GM18526 (cell line): Measurements from ENCODE around the gene ANKRD55.

ENCODE experiments used
- POLR2A ChIP-seq: IDR thresholded peaks from 3 replicates; pipeline ENCODE4 v1.6.1; 2011; ENCODE audit not compliant: insufficient read length; ENCODE audit errors: extremely low read depth

Gene ANKRD55

GRCh38 chr5:56211298-56211865 is 21.7 kb downstream of the ANKRD55 start:
- no peak for TF ChIP-seq POLR2A

DNA sequence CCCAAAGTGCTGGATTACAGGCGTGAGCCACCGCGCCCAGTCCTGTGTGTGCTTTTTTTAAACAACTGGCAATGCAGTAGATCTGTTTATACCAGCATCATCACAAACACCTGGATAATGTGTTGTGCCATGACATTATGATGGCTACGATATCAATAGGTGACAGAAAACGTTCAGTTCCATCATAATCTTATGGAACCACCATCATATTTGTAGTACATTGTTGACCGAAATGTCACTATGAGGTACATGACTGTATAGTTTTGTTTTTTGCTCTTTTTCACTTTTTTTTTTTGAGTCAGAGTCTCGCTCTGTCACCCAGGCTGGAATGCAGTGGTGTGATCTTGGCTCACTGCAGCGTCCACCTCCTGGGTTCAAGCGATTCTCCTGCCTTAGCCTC is 24.4 kb downstream of the ANKRD55 start:
- TF ChIP-seq POLR2A, result no peak

DNA sequence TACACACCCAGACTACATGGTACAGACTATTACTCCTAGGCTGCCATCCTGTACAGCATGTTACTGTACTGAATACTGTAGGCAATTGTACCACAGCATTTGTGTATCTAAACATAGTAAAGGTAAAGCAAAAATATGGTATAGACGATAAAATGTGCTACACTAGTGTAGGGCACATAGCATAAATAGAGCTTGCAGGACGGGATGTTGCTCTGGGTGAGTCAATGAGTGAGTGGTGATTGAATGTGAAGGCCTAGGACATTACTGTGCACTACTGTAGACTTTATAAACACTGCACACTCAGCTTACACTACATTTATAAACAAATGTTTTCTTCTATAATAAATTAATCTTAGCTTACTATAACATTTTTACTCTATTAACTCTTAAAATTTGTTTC is 25.6 kb downstream of the ANKRD55 start:
- no peak for TF ChIP-seq POLR2A

DNA sequence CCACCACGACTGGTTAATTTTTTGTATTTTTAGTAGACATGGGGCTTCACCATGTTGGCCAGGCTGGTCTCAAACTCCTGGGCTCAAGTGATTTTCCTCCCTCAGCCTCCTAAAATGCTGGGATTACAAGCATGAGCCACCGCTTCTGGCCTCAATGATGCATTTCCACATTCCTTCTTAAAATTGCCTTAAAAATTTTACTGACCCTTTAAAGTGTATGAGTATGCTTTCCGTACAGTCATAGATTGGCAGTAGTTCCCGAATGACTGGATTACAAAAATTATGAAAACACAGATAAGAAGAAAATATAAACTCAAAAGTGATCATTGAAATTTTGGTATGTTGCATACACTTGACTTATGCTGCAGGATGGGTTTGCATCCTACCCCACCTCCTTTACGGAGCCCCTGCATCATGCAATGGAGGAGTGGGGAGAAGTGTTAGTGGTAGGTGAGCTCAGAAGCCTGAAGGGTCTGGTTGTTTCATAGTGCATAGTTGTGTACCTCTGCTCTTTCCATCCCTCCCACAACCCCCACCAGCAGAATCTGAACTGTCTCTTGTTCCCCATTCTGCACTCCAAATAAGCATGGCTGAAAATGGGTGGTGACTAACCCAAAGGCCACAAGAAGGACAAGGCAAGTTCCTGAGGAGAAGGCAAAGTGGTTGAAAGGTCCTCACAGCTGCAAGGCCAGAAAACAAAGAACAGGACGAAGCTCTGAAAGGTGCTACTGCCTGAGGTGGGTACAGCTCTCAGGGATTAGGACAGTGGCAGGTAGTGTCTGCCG is 26.8 kb downstream of the ANKRD55 start:
- TF ChIP-seq POLR2A, result no peak

DNA sequence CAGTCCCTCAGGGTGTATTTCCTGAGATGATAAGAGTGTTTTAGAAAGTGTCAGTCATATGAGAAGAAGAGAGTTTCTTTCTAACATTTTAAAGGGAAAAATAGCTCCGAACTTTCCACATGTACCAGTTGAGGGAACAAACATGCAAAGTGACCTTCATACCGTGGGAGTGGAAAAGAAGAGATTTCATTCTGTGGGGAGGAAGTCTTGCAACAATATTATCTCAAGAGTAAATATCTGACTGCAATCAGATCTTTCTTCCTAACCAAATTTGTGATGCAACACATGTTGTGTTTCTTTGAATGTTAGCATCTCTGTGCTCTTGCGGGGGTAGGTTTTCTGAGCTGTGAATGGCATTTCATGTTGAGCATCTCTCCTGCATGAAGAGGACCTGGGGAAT is 30.6 kb downstream of the ANKRD55 start:
- TF ChIP-seq POLR2A, result no peak

DNA sequence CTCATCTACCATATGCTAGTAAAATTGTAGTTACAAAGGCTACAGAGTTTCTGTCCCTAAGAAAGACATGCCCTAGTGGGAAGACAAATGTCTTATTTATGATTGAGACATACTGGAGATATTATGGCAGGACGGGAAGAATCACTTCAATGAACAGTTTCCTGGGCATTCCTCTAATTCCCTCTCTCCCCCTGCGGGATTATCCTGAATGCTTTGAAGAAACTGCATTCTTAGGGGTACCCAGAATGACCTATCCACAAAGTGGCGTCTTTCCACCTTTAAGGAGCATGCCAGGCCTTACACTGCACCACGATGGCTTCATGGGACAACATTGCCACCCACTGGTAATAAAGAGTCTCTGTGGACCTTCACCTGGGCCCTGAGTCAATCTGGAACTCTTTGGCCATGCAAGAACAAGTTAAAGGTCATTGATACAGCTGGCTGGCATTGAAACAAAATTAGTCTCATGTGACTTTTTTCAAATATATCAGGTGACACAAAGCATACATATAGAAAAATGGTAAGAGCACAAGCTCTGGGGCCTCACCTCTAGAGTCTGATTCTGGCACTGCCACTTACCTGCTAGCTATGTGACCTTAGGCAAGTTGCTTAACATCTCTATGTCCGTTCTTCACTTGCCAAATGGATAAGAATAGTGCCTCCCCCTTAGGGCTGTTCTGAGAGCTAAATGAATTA is 32.0 kb downstream of the ANKRD55 start:
- no peak for TF ChIP-seq POLR2A

DNA sequence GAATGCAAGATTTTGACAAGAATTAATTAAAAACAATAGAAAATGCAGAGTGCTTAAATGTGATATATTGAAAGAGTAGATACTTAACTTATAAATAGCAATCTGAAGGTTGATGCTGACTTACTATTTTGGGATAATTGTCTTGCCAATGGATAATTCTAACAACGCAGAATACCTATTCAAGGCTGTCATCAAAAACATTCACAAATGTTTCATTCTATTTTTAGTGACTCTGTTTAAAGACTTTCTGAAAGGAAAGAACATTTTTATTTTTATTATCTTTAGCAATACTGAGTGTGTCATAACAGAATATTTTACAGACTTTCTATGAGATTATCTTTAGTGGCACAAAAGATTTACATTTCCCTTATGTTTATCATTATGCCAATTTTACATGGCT is 38.1 kb downstream of the ANKRD55 start:
- TF ChIP-seq POLR2A, result no peak

DNA sequence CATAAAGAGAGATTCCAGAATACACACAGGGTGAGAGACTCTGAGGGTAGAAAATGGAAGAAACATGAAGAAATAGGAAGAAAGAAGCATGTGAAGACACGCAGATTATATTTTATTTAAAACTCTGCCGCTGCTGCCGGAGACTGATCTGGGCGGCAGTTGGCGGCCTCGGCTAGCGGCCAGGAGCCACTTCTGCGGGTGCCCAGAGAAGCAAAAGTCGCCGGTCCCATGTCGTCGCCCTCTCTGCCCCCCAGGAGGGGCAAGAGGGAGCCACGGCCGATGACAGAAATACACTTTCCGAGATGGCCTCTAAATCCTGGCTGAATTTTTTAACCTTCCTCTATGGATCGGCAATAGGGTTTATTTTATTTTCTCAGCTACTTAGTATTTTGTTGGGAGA is 40.9 kb downstream of the ANKRD55 start:
- no peak for TF ChIP-seq POLR2A

- no peak for TF ChIP-seq POLR2A
Measured at GRCh38 chr5:56191656-56192055, 41.5 kb downstream of the ANKRD55 start.

DNA sequence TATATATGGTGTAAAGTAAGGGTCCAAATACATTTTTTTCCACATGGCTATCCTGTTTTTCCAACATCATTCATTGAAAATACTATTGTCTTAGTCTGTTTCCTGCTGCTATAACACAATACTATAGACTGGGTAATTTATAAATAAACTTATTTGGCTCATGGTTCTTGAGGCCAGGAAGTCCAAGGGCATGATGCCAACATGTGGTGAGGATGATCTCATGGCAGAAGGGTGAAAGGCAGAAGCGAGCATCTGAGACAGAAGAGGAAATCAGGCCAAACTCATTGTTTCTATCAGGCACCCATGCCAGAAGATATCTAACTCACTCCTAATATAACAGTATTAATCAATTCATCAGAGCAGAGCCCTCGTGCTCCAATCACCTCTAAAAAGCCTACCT is 42.6 kb downstream of the ANKRD55 start:
- no peak for TF ChIP-seq POLR2A

GRCh38 chr5:56185768-56186311 is 47.3 kb downstream of the ANKRD55 start:
- no peak for TF ChIP-seq POLR2A

- no peak for TF ChIP-seq POLR2A
Measured at GRCh38 chr5:56183506-56183905, 49.6 kb downstream of the ANKRD55 start.

DNA sequence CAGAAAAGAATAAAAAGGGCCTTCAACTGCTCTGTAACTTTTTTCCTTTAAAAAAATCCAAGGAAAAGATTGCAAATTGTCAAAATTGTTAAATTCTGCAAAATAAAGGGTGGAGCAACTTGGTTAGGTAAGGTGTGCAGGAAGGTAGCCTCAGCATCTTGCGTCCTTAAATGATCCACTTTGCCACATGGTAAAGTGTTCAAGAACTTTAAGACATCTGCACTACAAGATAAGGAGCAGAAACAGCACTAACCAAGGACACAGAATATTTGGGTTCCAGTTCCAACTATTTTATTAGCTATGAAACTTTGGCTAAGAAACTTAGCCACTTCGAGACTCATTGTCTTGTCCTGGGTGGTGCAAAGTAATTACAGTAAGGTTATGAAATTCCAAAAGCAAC is 53.7 kb downstream of the ANKRD55 start:
- TF ChIP-seq POLR2A, result no peak

DNA sequence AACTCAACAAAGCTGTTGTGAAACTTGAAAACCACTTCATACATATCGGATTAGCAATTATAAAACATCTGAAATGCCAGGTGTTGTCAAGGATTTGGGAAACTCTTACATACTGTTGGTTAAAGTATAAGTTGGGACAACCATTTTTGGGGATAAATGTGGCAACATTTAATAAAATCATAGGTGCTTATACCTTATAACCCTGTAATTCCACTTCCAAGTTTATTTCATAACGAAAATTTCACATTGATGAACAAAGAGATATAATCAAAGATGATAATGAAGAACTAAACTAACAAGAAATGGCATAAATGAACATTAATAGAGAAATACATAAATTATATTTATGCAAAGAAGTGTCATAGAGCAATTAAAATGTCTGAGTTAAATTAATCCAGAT is 54.3 kb downstream of the ANKRD55 start:
- TF ChIP-seq POLR2A, result no peak

DNA sequence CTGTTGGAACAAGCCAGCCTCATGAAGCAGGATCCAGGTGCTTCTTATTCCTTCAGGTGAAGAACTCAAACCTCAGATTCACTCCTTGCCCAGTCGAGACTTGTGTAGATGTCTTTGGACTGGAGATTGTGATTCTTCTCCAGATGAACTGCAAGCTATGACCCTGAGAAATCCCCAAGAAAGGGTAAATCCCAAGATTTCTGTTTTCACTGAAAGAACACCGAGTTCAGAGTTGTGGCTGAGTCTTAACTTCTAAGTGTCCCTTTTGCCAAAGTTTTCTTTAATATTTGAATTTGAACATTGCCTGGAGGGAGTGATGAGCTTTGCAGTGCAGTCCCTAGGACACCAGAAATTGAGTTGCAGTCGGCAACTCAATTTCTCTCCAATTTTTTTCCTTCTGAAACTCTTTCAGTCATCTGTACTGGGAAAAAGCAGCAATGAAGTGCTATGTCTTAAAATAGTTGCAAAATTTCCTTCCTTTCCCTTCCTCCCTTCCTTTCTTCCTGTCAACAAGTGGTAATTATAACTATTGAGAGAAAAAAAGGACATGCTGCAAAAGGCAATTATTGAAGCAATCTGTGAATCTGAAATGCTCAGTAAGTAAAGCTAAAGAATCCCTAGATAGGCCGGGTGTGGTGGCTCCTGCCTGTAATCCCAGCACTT is 56.1 kb downstream of the ANKRD55 start:
- TF ChIP-seq POLR2A, result no peak

- TF ChIP-seq POLR2A, result no peak
Measured at GRCh38 chr5:56176155-56176798, 56.9 kb downstream of the ANKRD55 start.

DNA sequence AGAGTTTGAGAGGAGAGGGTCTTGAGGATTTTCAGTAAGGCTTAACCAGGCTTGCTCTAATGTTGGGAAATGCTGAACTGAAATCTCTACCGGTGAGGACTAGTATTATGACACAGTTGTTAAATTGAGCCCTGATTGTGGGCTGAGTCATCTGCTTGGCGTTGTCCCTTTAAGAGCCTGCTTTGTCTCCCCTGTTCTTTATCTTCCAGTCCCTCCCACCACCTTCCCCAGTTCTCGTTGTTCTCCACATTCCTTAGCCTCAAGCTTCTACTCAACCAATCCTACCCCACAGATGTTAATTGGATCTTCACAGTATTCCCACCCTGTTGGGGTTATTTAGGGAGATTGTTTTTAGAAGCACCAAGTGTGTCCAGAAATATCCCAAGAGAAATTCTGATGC is 57.6 kb downstream of the ANKRD55 start:
- no peak for TF ChIP-seq POLR2A
